ENCODE results near the gene CSNK2A1.
"Not testable (repeated sequence)": the region's sequence is repeated elsewhere in the genome, so short reads cannot be mapped to it uniquely, and the experiment has no call there.

CSNK2A1 gene

DNA sequence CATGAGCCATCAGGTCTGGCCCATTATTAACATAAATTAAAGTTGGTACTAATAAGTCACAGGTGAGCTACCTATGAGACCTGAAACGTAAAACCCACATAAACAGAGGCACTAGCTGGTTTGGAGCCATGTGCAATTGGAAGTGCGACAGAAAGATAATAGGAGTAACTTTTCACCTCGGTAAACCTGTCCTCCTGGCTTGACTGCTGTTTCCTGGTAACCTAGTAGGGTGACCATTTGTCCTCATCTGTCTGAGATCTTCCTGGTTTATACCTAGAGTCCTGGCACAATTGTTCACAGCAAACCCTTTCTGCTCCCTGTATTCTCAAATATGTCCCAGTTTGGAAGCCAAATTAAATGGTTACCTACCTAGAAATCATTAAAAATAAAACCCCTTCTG is 88.6 kb downstream of the CSNK2A1 start:
- DNase-seq (ENCODE audit: low spot score), result no peak

DNA sequence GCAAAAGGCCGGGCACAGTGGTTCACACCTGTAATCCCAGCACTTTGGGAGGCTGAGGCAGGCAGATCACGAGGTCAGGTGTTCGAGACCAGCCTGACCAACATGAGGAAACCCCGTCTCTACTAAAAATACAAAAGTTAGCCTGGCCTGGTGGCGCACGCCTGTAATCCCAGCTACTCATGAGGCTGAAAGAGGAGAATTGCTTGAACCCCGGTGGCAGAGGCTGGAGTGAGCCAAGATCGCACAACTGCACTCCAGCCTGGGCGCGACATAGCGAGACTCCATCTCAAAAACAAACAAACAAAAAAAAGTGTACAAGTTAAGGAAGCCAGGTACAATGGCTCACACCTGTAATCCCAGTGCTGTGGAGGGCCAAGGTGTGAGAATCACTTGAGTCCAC is 91.6 kb downstream of the CSNK2A1 start:
- not testable (repeated sequence) for DNase-seq (ENCODE audit: low spot score)

DNA sequence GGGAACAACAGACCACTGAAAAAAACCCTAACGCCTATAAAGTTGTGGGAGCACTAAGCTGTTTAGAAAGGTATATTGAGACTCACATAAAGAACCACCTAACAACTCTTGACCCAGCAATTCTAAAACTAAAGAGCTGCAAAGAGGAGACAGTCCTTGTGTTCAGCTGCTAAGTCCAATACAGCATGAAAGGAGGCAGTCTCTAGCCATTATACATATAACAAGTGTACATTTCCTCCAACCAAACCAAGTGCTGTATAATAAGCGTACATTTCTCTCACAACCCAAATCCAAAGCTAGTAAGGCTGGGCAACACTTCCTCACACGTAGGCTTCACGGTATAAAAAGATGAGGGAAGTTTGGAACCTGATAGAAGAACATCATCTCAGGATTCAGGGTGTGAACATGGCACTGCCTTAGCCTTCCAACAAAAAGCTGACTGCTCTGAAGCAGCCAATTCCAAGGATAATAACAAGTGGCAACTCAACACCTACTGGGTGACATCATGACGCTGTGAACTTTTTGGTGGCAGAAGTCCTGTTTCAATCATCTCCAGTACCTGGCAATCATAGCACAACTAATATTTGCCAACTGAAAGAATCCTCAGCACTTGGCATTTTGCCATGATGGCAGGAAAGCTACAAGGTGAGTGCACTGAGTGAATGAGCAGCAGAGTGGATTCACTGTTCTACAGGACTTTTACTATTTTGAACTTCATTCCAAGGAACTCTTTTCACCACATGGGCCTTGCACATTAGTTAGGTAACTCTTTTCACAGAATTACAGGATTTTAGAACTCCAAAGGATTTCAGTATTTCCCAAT is 97.9 kb downstream of the CSNK2A1 start:
- no peak for DNase-seq (ENCODE audit: low spot score)

DNA sequence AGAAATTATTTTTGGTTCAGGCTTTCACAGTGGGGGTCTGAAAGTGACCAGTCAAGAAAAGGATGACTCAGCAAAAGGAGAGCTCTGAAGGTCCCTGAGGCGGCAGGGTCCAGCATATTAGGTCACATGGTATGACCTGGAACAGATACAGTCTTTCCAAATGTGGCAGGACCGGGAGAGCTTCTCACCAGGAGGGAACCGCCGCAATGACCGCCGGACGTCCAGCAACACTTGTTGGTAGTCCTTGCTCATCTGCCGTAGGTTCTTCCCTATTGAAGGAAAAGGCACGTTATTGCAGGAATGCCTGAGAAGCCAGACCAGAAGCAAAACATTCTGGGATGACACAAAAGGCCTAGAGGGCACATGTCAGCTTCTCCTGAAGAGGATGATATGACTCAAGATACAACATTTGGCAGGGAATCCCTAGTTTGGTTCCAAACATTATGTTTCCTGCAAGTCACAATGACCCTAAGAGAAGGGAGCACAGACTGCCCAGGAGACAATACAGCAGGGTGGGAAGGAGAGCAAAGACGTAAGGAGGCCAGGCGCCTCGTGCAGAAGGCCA is 98.6 kb downstream of the CSNK2A1 start:
- DNase-seq (ENCODE audit: low spot score), result no peak

DNA sequence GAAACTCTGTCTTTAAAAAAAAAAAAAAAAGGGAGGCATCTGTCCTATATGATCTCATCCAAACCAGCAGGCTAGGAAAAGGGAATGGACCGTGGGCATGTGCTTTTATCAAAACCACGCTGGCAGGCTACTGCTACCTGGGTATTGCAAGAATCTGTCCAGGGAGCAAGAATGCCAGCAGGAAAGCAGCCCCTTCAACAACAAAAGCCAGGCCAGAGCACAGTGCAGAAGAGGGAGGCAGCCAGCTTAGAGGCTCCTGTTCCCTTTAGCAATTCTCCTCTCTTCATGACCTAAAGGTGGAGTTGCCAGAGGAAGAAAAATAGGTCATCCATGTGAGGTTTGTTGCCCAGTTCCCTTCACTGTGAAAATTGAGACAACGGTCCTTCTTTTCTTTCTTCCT is 99.5 kb downstream of the CSNK2A1 start:
- no peak for DNase-seq (ENCODE audit: low spot score)

DNA sequence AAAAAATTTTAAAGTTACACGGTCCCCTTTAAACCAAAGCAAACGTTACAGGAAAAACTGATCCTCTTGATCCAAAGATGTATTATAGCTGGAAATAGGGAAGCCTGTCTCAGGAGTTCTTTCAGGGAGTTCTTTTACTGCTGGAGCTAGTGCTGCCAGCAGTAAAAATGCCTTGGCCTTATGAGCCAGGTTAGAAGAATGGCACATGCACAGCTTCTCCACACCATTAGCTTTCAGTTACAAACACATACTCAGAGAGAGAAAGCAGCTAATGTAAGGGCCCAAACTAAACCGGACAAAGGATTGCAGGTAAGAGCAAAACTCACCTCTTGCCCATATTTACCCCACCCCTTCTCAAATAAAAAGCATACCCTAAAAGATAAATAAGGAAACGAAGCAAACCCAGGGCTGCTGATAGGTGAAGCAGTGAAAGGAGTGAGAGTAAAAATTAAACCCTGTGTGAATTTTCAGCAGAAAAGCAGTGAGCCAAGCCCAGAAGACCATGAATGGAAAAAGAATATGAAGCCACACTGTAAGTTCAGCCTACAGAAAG is 100.3 kb downstream of the CSNK2A1 start:
- no peak for DNase-seq (ENCODE audit: low spot score)

DNA sequence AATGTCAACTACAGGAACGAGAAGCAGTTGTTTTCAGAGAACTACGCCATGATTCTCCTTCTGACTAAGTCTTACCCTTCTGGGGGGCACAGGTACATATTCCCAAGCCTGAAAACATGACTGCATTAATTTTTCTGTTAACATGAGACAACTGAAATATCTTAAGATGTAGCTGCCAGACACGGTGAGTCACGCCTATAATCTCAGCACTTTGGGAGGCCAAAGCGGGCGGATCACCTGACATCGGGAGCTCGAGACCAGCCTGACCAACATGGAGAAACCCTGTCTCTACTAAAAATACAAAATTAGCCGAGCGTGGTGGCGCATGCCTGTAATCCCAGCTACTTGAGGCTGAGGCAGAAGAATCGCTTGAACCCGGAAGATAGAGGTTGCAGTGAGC is 103.0 kb downstream of the CSNK2A1 start:
- DNase-seq (ENCODE audit: low spot score), result no peak

DNA sequence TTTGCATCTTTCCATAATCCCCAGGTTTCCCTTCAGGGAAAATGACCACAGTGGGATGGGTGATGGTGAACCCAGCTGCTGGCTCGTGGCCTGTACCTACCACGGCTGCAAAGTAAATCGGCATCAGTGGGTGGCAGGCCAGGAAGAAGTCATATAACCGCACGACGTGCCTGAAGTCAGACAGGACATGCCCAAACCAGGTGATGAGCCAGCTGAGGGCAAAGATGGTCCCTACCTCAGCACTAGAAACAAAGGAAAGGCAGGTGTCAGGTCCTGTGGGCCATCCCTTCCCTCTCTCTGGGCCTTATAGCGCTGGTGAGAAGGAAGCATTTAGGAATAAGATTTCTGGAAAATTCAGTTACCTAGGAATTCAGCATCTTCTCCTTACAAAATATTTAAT is 103.4 kb downstream of the CSNK2A1 start:
- no peak for DNase-seq (ENCODE audit: low spot score)

DNA sequence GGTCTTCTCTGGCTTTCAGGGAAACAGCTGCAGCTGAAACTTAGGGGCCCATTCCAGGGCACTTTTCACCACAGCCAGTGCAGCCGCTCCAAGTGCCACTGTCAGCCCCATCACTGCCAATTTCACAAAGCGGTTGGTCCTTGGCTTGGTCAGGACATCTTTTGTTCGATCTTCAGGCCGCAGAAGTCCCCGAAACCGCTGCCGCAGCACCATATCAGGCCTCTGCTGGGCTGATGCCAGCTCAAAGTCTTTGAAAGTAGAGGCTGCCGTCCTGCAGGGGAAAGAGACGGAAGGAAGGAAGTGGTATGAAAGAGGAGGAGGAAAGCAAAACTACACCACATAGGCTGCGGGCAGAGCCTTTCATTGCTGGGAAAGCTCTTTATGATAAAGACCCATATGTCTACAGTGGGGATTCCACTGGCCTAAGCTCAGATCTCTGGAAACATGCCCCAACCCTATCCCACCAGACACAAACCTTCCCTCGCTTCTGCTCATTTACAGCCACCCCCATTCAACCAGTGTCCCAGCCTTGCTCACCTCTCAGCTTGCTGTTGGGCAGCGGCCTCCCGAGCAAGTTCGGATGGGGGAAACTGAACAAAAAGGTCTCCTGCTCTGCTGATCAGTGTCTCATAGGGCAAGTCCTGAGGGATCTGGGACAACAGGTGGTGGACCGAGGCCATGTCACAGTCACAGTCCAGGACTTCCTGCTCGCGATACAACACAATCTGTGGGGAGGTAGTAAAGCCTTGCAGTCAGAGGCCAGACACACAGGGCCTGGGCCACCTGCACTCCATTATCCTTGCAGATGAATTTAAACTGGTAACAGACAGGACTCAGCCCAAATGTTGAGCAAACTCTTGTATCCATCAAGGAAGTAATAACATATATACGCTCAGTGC is 104.8 kb downstream of the CSNK2A1 start:
- no peak for DNase-seq (ENCODE audit: low spot score)

DNA sequence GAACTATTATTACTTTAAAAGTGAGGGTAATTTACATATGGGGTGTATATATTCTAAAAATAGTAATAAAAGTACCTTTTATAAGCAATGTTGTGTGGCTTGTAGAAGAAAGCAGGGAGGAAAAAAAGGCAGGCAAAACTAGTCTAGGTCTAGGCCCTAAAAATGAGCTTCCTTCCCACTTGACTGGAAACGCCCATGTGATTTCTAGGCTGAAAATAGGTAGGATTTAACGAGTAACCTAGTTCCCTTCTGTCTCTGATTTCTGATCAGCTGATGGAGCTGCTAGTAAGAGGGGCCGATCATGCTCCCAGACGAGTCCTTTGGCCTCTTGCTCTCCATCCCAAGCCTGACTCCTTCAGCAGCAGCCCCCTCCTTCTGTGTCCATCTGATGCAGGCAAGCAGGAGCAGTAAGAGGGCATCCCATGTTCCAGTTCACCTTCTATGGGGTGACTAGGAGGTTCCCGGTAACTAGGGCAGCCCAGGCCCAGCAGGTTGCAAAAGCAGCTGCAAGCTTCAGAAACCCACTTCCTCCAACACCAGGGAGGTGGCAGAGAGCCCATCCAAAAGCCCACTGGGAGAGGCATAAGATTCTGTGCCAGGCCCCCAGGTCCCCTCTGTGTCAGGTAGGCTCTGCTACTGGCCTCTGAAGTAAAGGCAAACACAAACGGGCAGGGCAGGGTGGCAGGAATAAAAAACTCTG is 105.7 kb downstream of the CSNK2A1 start:
- DNase-seq (ENCODE audit: low spot score), result no peak

DNA sequence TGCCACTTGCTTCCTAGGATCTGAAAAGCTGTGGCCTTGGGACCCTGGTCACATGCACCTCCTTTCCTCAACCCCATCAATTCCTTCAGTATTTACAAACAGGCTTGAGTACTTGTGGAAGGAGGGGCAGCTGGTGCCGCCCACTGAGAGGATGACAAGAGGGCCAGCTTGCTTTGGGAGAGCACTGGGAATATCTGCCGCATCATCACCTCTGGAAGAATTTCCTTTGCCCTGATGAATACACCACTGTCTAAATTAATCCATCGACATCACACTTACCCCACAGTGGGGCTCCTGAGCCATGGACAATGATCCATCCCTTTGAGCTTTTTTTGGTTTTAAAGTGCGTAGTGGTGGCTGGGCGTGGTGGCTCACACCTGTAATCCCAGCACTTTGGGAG is 107.1 kb downstream of the CSNK2A1 start:
- DNase-seq (ENCODE audit: low spot score), result no peak

DNA sequence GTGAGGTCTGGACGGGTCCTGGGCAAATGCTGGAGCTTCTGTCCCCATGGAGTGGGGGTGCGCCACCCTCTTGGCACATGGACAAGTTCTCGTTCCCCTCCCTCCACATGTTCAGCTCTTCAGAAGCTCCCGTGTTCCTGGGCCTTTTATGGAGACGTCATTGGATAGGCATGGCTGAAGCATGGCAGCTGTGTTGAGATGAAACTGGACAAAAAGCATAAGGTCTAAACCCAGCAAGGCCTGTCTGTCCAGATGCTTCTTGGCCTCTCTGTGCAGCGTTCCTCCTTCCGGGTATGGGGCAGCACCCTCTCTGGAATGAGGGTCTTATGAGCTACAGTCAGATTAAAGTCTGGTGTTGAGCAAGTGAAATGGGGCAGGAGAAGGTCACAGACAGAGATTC is 108.0 kb downstream of the CSNK2A1 start:
- no peak for DNase-seq (ENCODE audit: low spot score)

DNA sequence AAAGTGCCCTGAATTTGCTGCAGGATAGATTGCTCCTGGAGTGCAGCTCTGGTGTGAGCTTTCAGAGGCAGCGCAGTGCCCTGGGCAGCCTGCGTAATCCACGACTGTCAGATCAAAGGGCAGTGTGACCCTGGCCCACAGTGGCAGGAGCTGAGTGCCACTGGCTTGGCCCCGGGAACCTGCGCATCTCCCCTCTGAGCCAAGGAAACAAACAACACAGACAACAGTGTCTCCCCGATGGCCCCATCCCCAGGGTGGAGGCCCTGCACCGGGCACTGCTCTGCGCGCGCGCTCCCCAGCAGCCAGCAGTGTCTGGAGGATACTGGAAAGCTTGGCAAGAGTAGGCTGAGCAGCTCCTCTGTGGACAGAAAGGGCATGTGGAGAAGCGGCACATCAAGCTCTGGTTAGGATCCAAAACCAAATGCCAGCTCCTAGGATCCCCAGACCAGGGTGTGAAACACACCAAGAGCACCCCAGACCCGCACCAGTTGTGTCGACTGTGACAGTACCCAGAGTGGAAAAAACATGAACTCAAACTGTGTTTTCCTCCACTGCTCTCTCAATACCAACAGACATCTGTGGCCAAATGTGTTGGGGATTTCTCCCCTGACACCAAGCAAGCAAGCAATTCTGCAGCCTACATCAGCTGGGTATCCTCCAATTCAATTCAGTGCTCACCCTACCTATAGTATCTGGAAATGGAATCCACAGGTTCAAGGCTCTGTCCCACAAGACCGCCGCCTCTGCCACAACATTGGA is 108.8 kb downstream of the CSNK2A1 start:
- no peak for DNase-seq (ENCODE audit: low spot score)

DNA sequence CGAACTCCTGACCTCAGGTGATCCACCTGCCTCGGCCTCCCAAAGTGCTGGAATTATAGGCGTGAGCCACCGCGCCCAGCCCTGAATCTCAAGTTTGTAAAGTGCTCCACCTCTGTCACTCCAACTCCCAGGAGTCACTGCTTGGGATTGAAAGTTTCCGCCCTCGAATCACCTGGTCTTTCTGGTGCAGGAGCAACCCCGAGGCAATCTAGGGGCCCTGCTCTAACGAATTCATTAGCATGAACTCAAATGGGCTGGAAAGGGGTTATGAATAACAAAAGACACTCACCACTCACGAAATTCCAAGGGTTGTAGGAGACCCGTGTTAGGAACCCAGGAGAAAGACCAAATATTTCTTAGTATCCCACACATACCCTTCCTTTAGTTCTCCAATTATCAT is 109.4 kb downstream of the CSNK2A1 start:
- DNase-seq (ENCODE audit: low spot score), result no peak

DNA sequence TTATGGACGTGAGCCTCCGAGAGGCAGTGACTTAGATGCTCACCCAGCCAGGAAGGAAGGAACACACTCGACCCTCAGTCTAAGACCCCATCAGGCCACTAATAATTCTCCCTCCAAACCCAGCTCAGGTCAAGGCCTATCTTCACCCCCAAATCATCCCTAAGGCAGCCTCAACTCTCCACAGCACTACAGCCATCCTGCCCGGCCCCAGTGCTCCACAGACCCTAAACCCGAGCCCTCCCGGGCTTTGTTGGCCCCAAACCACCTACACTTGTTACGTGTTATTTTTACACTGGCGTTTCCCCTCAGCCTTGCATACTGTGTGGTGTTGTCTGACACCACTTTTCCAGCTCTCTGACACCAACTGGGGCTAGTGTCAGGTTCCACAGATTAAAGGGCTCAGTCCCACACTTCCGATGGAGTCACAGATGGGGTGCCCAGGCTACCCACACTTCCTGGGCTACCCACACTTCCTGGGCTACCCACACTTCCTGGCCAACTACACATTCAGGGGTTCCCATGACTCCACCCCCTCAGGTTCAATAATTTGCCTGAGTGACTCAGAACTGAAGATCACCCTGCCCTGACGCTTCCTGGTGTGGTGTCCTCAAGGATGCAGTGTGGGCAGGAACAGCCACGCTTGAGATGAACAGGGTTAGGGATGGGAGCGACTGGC is 110.2 kb downstream of the CSNK2A1 start:
- DNase-seq (ENCODE audit: low spot score), result peak; percentile 61

DNA sequence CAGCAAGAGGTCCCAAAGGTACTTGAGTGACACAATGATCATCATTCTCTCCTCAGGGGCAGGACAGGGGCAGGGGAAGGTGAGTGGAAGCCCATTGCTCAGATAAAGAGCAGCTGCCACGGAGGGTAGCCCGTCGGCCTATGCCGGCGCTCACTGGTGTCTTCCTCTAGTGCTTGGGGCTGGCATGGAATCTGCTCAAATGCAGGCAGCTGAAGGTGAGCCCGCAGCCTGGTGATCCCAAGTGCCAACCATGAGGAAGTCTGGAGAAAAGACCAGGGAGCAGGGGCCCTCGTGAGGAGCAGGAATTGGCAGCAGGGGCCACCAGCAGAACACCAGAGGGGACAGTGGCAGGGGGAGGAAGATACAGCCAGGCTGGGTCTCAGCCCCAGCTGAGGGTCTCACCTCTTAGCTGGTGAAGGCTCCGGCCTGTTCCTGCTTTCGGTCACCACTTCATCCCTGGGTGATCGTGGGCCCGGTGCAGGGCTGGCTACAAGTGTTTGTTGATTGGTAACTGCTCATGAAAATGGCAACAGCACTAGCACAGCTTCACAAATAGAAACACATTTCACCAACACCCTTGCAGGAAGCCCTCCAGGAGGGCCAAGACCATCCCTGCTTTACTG is 110.8 kb downstream of the CSNK2A1 start:
- no peak for DNase-seq (ENCODE audit: low spot score)

DNA sequence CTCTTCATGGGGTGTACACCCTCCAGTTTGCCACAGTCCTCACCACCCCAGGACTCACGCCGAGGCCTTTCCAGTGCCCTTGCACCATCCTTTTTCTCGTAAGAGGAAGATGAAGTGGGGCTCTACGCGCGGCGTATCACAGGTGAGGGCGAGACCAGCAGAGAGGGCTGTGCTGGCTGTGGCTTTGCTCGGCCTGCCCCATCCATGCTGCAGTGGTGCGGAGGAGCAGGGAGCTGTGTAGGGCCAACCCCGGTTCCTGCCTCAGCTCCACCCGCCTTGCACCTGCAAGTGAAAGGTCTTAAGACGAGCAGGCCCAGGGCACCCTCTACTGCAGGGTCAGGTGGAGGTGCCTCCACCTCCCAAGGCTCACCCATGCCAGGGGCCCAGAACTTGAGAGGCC is 111.4 kb downstream of the CSNK2A1 start:
- no peak for DNase-seq (ENCODE audit: low spot score)

DNA sequence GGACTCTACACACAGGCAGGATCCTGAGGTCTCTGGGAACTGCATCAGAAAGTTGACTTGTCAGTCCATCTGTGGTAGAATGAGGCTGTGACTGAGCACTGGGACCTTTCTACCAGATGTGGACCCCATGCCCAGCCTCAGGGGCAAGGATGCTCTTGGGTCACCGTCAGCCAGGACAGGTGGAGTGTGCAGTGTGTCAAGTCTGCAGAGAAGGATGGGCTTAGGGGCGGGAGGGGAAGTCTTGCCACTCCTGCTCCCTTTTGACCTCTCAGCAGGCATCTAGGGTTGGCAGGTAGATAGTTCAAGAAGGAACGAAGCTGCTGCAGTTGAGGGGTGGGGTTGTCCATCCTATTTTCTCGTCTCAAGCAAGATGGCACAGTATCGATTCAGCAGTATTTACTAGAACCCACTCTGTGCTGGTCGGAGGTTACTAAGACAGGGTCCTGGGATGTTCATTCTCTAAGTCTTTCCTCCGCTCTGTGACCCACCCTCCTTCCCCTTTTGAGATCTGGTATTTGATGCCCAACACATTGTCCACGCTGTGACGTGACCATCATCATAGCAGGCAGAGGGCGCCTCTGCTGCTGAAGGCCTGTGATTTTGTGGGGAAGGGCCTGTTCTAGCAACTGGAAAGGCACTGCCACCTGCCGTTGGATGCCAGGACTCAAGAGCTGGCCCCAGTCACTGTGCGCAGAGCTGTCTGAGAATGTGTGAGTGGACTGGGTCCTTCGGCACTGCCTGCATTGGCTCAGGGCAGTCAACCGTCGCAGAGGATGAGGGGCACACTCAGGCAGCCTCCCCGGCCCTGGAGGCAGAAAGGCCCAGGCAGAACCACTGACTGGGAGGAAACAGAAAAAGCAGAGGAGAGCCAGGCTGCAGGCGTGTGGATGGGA is 112.3 kb downstream of the CSNK2A1 start:
- DNase-seq (ENCODE audit: low spot score), result no peak

Measured in germinal center (tissue), 1 donor.